C4-2B (cell line): ENCODE data around the gene PPP1R1C.
"Not testable (repeated sequence)": the region's sequence is repeated elsewhere in the genome, so short reads cannot be mapped to it uniquely, and the experiment has no call there.

Experiments used
- H3K27ac ChIP-seq: fragments of 450-650 bp; 2 replicates; pipeline ENCODE4 v1.5.1; 2017
- CTCF ChIP-seq: fragments of 450-650 bp; conservative IDR thresholded peaks from 2 replicates; pipeline ENCODE4 v1.5.1; 2017; ENCODE audit warnings: mild to moderate bottlenecking
- ZFX ChIP-seq: fragments of 450-650 bp; IDR thresholded peaks from 2 replicates; pipeline ENCODE4 v1.6.1; 2017

PPP1R1C gene

GRCh38 chr2:181958726-181959125 lies 26.9 kb upstream of the PPP1R1C start:
- TF ChIP-seq ZFX (no peak), CTCF (no peak)
- H3K27ac ChIP-seq = no peak overlapping the region

GRCh38 chr2:181959508-181959907 lies 26.1 kb upstream of the PPP1R1C start:
- TF ChIP-seq CTCF (no peak), ZFX (no peak)
- no peak overlapping the region for H3K27ac ChIP-seq

GRCh38 chr2:181961167-181961566 lies 24.5 kb upstream of the PPP1R1C start:
- not testable (repeated sequence) for H3K27ac ChIP-seq

GRCh38 chr2:181962142-181962541 lies 23.5 kb upstream of the PPP1R1C start:
- no peak for TF ChIP-seq ZFX
- no peak for TF ChIP-seq CTCF
- no peak overlapping the region for H3K27ac ChIP-seq

- TF ChIP-seq CTCF = no peak
- no peak for TF ChIP-seq ZFX
Measured at GRCh38 chr2:181970160-181970794, 15.4 kb upstream of the PPP1R1C start.

GRCh38 chr2:181971032-181971431 lies 14.6 kb upstream of the PPP1R1C start:
- no peak for TF ChIP-seq CTCF
- TF ChIP-seq ZFX = no peak
- H3K27ac ChIP-seq = no peak overlapping the region

More at GRCh38 chr2:181970160-181970794, 15.4 kb upstream of the PPP1R1C start:
- H3K27ac ChIP-seq = no peak overlapping the region

GRCh38 chr2:181972431-181973170 lies 13.1 kb upstream of the PPP1R1C start:
- TF ChIP-seq CTCF (no peak), ZFX (no peak)

More at GRCh38 chr2:181972431-181973170, 13.1 kb upstream of the PPP1R1C start:
- no peak overlapping the region for H3K27ac ChIP-seq
